CD4-positive, alpha-beta T cell (primary cell): ENCODE data around the gene ZNF18. TPM values are rescaled to one million over a fixed set of nuclear protein-coding genes. Genes with fewer than 3 reads are reported as not detected.

ENCODE experiments used
- ATAC-seq: fragments of 200-7000 bp; cut with Tn5 transposase; one replicate; pipeline ENCODE4 v1.10.0; 2022; ENCODE audit warnings: mild to moderate bottlenecking; ENCODE audit not compliant: poor library complexity
- CTCF ChIA-PET: fragments of 350-600 bp; sonication (Branson Sonifier 250); formaldehyde crosslinking; loops from one replicate; lab custom pipeline; 2021; ENCODE audit warnings: antibody characterized with exemption, inconsistent platforms; lab: Charles Lee
- POLR2A ChIA-PET: fragments of 350-600 bp; sonication (Branson Sonifier 250); formaldehyde crosslinking; loops from one replicate; lab custom pipeline; 2021; ENCODE audit warnings: antibody characterized with exemption, inconsistent platforms; lab: Charles Lee
- DNase-seq, 14 experiments: peaks; one replicate each; pipeline ENCODE4 v3.0.0-alpha.2; 2013 to 2020; ENCODE audit warnings: mixed read lengths in 2 of 14
- H3K27ac ChIP-seq, 2 donors: one replicate each; pipeline versions ENCODE4 v1.5.1 to v1.7.0; 2013; ENCODE audit warnings: low read length in 2 of 2, low read depth in 1 of 2, mild to moderate bottlenecking in 1 of 2
- H3K27me3 ChIP-seq, 2 experiments: 1 replicate in 1 of 2; 2 replicates in 1 of 2; pipeline versions ENCODE4 v1.6.1 to v1.7.0; 2013; ENCODE audit warnings: low read length in 2 of 2, control low read depth in 1 of 2, mild to moderate bottlenecking in 1 of 2, moderate library complexity in 1 of 2; ENCODE audit not compliant: insufficient read depth in 2 of 2, control insufficient read depth in 1 of 2
- H3K36me3 ChIP-seq: one replicate; pipeline ENCODE4 v1.6.1; 2013; ENCODE audit warnings: low read length, control low read depth; ENCODE audit not compliant: insufficient read depth
- H3K4me1 ChIP-seq: one replicate; pipeline ENCODE4 v1.6.1; 2013; ENCODE audit warnings: low read length, control low read depth; ENCODE audit not compliant: insufficient read depth
- H3K4me3 ChIP-seq: one replicate; pipeline ENCODE4 v1.5.1; 2013; ENCODE audit warnings: mild to moderate bottlenecking, low read length, moderate library complexity
- H3K9me3 ChIP-seq, 2 experiments: 1 replicate in 1 of 2; 2 replicates in 1 of 2; pipeline versions ENCODE4 v1.6.1 to v1.7.0; 2013; ENCODE audit warnings: low read length in 2 of 2, mild to moderate bottlenecking in 2 of 2, control low read depth in 1 of 2, moderate library complexity in 1 of 2; ENCODE audit not compliant: control insufficient read depth in 1 of 2, insufficient read depth in 1 of 2
- H3K27ac Mint-ChIP-seq: one replicate; pipeline ENCODE4 v1.8.0; 2020; ENCODE audit warnings: mixed read lengths
- H3K27me3 Mint-ChIP-seq: one replicate; pipeline ENCODE4 v1.8.0; 2021; ENCODE audit warnings: mixed read lengths
- H3K36me3 Mint-ChIP-seq: one replicate; pipeline ENCODE4 v1.8.0; 2021; ENCODE audit warnings: low read depth, mixed read lengths
- H3K4me1 Mint-ChIP-seq: one replicate; pipeline ENCODE4 v1.8.0; 2021; ENCODE audit warnings: low read depth, mixed read lengths
- H3K4me3 Mint-ChIP-seq: one replicate; pipeline ENCODE4 v1.8.0; 2020; ENCODE audit warnings: mild to moderate bottlenecking, mixed read lengths
- H3K9me3 Mint-ChIP-seq: one replicate; pipeline ENCODE4 v1.8.0; 2020; ENCODE audit warnings: mixed read lengths
- intact Hi-C, 2 experiments: fragments of 100-400 bp; cut with DNase I in 1 of 2; cut with micrococcal nuclease in 1 of 2; formaldehyde crosslinking; loops; one replicate each; pipeline versions ENCODE4 v1.15.1 to v1.9.0; 2023 to 2025; cut with DNase I, micrococcal nuclease
- total RNA-seq, 174 experiments: library from RNA in 2 of 174; stranded (reverse) in 2 of 174; gene quantifications; one replicate each; pipeline ENCODE4 v1.2.3 and lab custom pipeline; 2021 to 2026
- TF ChIP-seq, protein P1 (sequence below): fragments of 200-600 bp; IDR thresholded peaks from one replicate; pipeline ENCODE4 v1.8.0; 2022; ENCODE audit warnings: antibody characterized with exemption, mild to moderate bottlenecking

ZNF18 gene
- total RNA-seq, 2 experiments from 2014 or later: 11.4 to 11.5 TPM

DNA sequence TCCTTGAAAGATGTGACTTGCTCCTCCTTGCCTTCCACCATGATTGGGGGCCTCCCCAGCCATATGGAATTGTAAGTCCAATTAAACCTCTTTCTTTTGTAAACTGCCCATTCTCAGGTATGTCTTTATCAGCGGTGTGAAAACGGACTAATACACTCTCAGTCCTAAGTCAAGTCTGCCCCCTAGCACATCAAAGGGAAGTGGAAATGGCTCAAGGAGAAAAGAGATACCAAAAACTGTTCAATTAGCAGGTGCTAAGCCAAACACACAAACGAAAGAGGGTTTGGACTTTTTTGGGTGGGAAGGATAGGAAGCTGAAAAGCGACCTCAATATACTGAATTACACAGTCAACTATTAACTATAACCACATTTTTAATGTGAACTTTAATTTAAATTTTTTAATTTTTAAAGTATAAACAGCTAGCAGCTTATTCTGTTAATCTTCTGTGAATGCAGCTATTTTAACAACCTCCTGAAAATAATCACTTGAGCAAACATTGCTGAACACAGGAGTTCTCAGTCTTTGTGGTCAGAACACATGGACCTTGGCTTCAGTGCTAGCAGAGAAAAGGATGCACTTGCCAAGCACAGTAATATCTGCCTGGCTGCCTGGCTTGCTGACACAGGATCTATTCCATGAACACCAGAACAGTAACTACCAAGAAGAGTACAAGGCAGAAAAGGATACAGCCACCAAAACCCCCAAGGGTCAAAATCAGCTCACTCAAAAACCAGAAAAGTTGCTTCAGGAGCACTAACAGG is 10.9 kb downstream of the ZNF18 start:
- Histone ChIP-seq H3K27ac (no peak overlapping the region), H3K27me3 (no peaks in the 10 kb centered on the region), H3K36me3 (peaks cover 72% of the 10 kb centered on the region), H3K9me3 (no peaks in the 10 kb centered on the region), H3K4me1 (no peaks in the 10 kb centered on the region), H3K4me3 (no peak overlapping the region)
- TF ChIP-seq, protein P1, sequence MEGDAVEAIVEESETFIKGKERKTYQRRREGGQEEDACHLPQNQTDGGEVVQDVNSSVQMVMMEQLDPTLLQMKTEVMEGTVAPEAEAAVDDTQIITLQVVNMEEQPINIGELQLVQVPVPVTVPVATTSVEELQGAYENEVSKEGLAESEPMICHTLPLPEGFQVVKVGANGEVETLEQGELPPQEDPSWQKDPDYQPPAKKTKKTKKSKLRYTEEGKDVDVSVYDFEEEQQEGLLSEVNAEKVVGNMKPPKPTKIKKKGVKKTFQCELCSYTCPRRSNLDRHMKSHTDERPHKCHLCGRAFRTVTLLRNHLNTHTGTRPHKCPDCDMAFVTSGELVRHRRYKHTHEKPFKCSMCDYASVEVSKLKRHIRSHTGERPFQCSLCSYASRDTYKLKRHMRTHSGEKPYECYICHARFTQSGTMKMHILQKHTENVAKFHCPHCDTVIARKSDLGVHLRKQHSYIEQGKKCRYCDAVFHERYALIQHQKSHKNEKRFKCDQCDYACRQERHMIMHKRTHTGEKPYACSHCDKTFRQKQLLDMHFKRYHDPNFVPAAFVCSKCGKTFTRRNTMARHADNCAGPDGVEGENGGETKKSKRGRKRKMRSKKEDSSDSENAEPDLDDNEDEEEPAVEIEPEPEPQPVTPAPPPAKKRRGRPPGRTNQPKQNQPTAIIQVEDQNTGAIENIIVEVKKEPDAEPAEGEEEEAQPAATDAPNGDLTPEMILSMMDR: no peak
- Mint-ChIP-seq H3K4me3 (no peak overlapping the region), H3K9me3 (no peaks in the 10 kb centered on the region), H3K27me3 (no peaks in the 10 kb centered on the region), H3K36me3 (peaks cover 94% of the 10 kb centered on the region), H3K4me1 (peaks cover 26% of the 10 kb centered on the region), H3K27ac (no peak overlapping the region)
- POLR2A ChIA-PET: interaction anchor here (2.5 kb wide), 1 partner anchor 10 kb away, joined by 16 read pairs; the partner anchor contains the start of gene ZNF18
- intact Hi-C loops: no loop called here
- no peak for DNase-seq
- ATAC-seq: no peak
- CTCF ChIA-PET: interaction anchor here (0.9 kb wide), 1 partner anchor 9 kb away, joined by 3 read pairs; no protein-coding TSS in a partner anchor

- CTCF ChIA-PET: interaction anchor here (1.5 kb wide), 1 partner anchor 18 kb away, joined by 3 read pairs; no protein-coding TSS in a partner anchor
- intact Hi-C loops: no loop called here
- Histone ChIP-seq H3K36me3 (peaks cover 67% of the 10 kb centered on the region), H3K9me3 (no peaks in the 10 kb centered on the region), H3K4me1 (no peaks in the 10 kb centered on the region), H3K27ac (no peak overlapping the region), H3K27me3 (no peaks in the 10 kb centered on the region), H3K4me3 (no peak overlapping the region)
- ATAC-seq (no peak), DNase-seq (no peak)
- H3K27ac Mint-ChIP-seq: no peak overlapping the region
- H3K27me3 Mint-ChIP-seq: no peaks in the 10 kb centered on the region
- no peak overlapping the region for H3K4me3 Mint-ChIP-seq
- peaks cover 92% of the 10 kb centered on the region for H3K36me3 Mint-ChIP-seq
- POLR2A ChIA-PET: no interaction called here
- H3K9me3 Mint-ChIP-seq: no peaks in the 10 kb centered on the region
- H3K4me1 Mint-ChIP-seq: no peaks in the 10 kb centered on the region
- TF ChIP-seq, protein P1: no peak
Measured at GRCh38 chr17:11981862-11982261, 15.4 kb downstream of the ZNF18 start.

DNA sequence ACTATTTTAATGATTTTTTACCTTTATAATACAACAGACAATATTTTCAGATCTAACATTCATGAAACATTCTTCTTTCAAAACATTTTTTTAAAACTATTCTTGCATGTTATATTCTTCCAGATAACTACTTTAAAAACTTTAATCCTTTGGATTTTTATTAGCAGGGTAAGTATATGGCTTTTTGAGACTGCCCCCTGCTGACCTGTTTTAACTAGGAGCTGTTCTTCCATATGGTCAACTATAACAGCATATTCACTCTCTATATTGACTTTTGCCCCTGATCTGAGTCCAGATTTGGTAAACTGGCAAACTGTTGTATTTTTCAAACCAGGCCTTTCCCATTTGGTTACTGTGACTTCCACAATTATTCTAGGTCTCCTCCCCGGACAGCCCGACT is 16.5 kb downstream of the ZNF18 start:
- peaks cover 59% of the 10 kb centered on the region for H3K36me3 ChIP-seq
- H3K36me3 Mint-ChIP-seq: peaks cover 93% of the 10 kb centered on the region
- POLR2A ChIA-PET: no interaction called here

More for the DNA sequence above, 16.5 kb downstream of the ZNF18 start:
- TF ChIP-seq, protein P1: no peak
- Histone ChIP-seq H3K27ac (no peak overlapping the region), H3K4me3 (no peak overlapping the region), H3K4me1 (no peaks in the 10 kb centered on the region), H3K9me3 (no peaks in the 10 kb centered on the region), H3K27me3 (no peaks in the 10 kb centered on the region)
- CTCF ChIA-PET: no interaction called here
- intact Hi-C loops: no loop called here
- H3K4me1 Mint-ChIP-seq: no peaks in the 10 kb centered on the region
- H3K9me3 Mint-ChIP-seq: no peaks in the 10 kb centered on the region
- H3K4me3 Mint-ChIP-seq: no peak overlapping the region
- no peak overlapping the region for H3K27ac Mint-ChIP-seq
- no peaks in the 10 kb centered on the region for H3K27me3 Mint-ChIP-seq
- DNase-seq (no peak), ATAC-seq (no peak)
